Lower leg skin (tissue), 4 donors: ENCODE data around the gene TMEM97. TPM values are rescaled to one million over a fixed set of nuclear protein-coding genes. Genes with fewer than 3 reads are reported as not detected.

Experiments
- microRNA-seq, 2 donors: library from miRNA; unstranded; fragments of <30 nt; microRNA quantifications; one replicate each; pipeline ENCODE4, GENCODE V29; 2016; ENCODE audit warnings: borderline replicate concordance in 2 of 2, borderline number of aligned reads in 1 of 2
- total RNA-seq, 4 donors: library from RNA; depleted of rRNA; stranded (reverse); fragments of >200 nt; gene quantifications; one replicate each; pipeline ENCODE4 v1.1.0, GENCODE V29; 2016

TMEM97 gene
- total RNA-seq, 4 donors from 2014 or later: 5.7 to 18.6 (median 10.4) TPM

Small RNA genes lying within 50 kb of the gene (microRNA-seq; reads per million reads assigned to microRNA genes)
- gene MIR4723: 0.57 to 1.4 reads per million in 2 donors

Other genes starting within 250 kb of the TMEM97 start
- 10 to 100 TPM; 22.6 to 40.8 (median 26.7) TPM for gene IFT20, start 16.3 kb downstream of the TMEM97 start, total RNA-seq
- 10 to 100 TPM; 23.6 to 42.6 (median 36.9) TPM for gene TNFAIP1, start 16.6 kb downstream of the TMEM97 start, total RNA-seq
- gene POLDIP2, start 38.3 kb downstream of the TMEM97 start, total RNA-seq: 10 to 100 TPM; 52.1 to 90.2 (median 73.7) TPM
- not detected for gene SEBOX, start 46.0 kb downstream of the TMEM97 start, total RNA-seq
- gene VTN, start 51.1 kb downstream of the TMEM97 start, total RNA-seq: under 1 TPM in 1 of 4 donors, not detected in 3; 0.10 TPM
- gene SARM1, start 52.5 kb downstream of the TMEM97 start, total RNA-seq: 10 to 100 TPM in 3 of 4 donors, 1 to 10 TPM in 1; 4.0 to 15.4 (median 12.1) TPM
- 10 to 100 TPM in 1 of 4 donors, 1 to 10 TPM in 2, under 1 TPM in 1; 0.89 to 11.5 (median 4.5) TPM for gene SLC46A1, start 87.0 kb downstream of the TMEM97 start, total RNA-seq
- gene SLC13A2, start 154.4 kb downstream of the TMEM97 start, total RNA-seq: 10 to 100 TPM in 2 of 4 donors, 1 to 10 TPM in 2; 1.2 to 13.2 (median 9.8) TPM
- gene FOXN1, start 187.1 kb downstream of the TMEM97 start, total RNA-seq: 10 to 100 TPM; 28.9 to 65.0 (median 45.4) TPM
- 10 to 100 TPM; 41.2 to 41.6 (median 41.4) TPM for gene UNC119, start 233.4 kb downstream of the TMEM97 start, total RNA-seq